Urothelium cell line (cell line): ENCODE data around the gene IL1B.
A peak's percentile ranks its signal among the peaks of the same experiment; 100 is the strongest.
"Not testable (repeated sequence)": the region's sequence is repeated elsewhere in the genome, so short reads cannot be mapped to it uniquely, and the experiment has no call there.

Experiments
- DNase-seq: peaks from one replicate; pipeline ENCODE4 v3.0.0; 2011; ENCODE audit warnings: low spot score, mixed read lengths
- FAIRE-seq: peaks from 2 replicates; lab custom pipeline; 2011; peaks lifted over from hg19 to GRCh38; lab: Jason Lieb, UNC

IL1B gene

GRCh38 chr2:112859406-112860183, 23.0 kb upstream of the IL1B start:
- FAIRE-seq, DNase-seq: not testable (repeated sequence)

- DNase-seq (no peak), FAIRE-seq (no peak)
These were observed 14.0 kb upstream of the IL1B start for GRCh38 chr2:112850588-112850987.

- DNase-seq, result no peak
- FAIRE-seq, result no peak
These were observed 13.4 kb upstream of the IL1B start for GRCh38 chr2:112849956-112850355.

- DNase-seq, result no peak
- no peak for FAIRE-seq
These were observed 12.3 kb upstream of the IL1B start for GRCh38 chr2:112848833-112849232.

GRCh38 chr2:112846031-112846430, 9.5 kb upstream of the IL1B start:
- DNase-seq (no peak), FAIRE-seq (no peak)

GRCh38 chr2:112843836-112844235, 7.3 kb upstream of the IL1B start:
- FAIRE-seq (no peak), DNase-seq (no peak)

- DNase-seq, result no peak
- FAIRE-seq, result no peak
These were observed 6.7 kb upstream of the IL1B start for GRCh38 chr2:112843288-112843687.

- FAIRE-seq (no peak), DNase-seq (no peak)
These were observed 4.9 kb upstream of the IL1B start for GRCh38 chr2:112841295-112842044.

GRCh38 chr2:112840068-112840445, 3.5 kb upstream of the IL1B start:
- no peak for FAIRE-seq
- DNase-seq, result no peak

- no peak for DNase-seq
These were observed 3.0 kb upstream of the IL1B start for GRCh38 chr2:112839407-112840067.

GRCh38 chr2:112836163-112836560, 417 bp downstream of the IL1B start:
- DNase-seq (no peak), FAIRE-seq (no peak)

More at GRCh38 chr2:112839407-112840067, 3.0 kb upstream of the IL1B start:
- peak; percentile 13 for FAIRE-seq

GRCh38 chr2:112835536-112836162, 930 bp downstream of the IL1B start:
- no peak for DNase-seq
- no peak for FAIRE-seq

GRCh38 chr2:112835061-112835501, 1.5 kb downstream of the IL1B start:
- FAIRE-seq (peak; percentile 5), DNase-seq (no peak)

- DNase-seq (no peak), FAIRE-seq (no peak)
These were observed 2.1 kb downstream of the IL1B start for GRCh38 chr2:112834396-112835037.

GRCh38 chr2:112833976-112834375, 2.6 kb downstream of the IL1B start:
- no peak for FAIRE-seq
- no peak for DNase-seq

GRCh38 chr2:112833639-112833931, 3.0 kb downstream of the IL1B start:
- FAIRE-seq, DNase-seq: not testable (repeated sequence)

- FAIRE-seq, result no peak
These were observed 3.5 kb downstream of the IL1B start for GRCh38 chr2:112832841-112833638.

GRCh38 chr2:112831946-112832840, 4.4 kb downstream of the IL1B start:
- DNase-seq (no peak), FAIRE-seq (no peak)

More at GRCh38 chr2:112832841-112833638, 3.5 kb downstream of the IL1B start:
- DNase-seq, result no peak

- FAIRE-seq, result no peak
These were observed 5.1 kb downstream of the IL1B start for GRCh38 chr2:112831513-112831845.

More at GRCh38 chr2:112831513-112831845, 5.1 kb downstream of the IL1B start:
- no peak for DNase-seq
